ENCODE results near the gene HOXA1.

- TF ChIP-seq CTCF (IDR thresholded peaks at IDR 0.05) (no peak), REST (IDR thresholded peaks at IDR 0.05; ENCODE audit: insufficient read depth in 1 of 2, low read depth in 2 of 2, low read length in 1 of 2) (no peak), TCF7L2 (IDR thresholded peaks at IDR 0.05; ENCODE audit: low read depth, low read length) (no peak), POLR2AphosphoS5 (IDR thresholded peaks at IDR 0.05; ENCODE audit: low read depth, low read length) (no peak; the same call in 1 of the 2 replicates), SIN3A (IDR thresholded peaks at IDR 0.05; ENCODE audit: borderline replicate concordance, insufficient read depth, low read depth, low read length) (no peak)
Observed at GRCh38 chr7:27108390-27109127, 12.8 kb upstream of the HOXA1 start.
